GM19463 (cell line): ENCODE results near the gene MFSD2A.
A peak's percentile ranks its signal among the peaks of the same experiment; 100 is the strongest.
"Not testable (repeated sequence)": the region's sequence is repeated elsewhere in the genome, so short reads cannot be mapped to it uniquely, and the experiment has no call there.

Experiments used
- ATAC-seq: cut with Tn5 transposase; IDR thresholded peaks from one replicate; pipeline ENCODE4 v1.9.1; 2021; ENCODE audit warnings: mild to moderate bottlenecking, moderate library complexity; ENCODE audit not compliant: unreplicated experiment

MFSD2A gene

DNA sequence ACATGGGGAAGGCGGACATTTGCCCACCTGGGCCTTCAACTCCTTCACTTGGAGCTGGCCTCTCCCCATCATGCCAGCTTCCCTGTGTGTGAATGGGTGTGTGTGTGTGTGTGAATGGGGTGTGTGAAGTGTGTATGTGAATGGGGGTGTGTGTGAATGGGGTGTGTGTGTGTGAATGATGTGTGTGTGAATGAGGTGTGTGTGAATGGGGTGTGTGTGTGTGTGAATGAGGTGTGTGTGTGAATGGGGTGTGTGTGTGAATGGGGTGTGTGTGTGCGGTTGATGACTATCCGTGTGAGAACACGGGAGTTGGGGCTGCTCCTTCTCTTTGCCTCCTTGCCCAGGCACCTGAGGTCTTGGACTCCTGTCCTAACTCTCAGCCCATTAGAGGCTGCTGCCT, 9.6 kb downstream of the MFSD2A start:
- no peak for ATAC-seq

DNA sequence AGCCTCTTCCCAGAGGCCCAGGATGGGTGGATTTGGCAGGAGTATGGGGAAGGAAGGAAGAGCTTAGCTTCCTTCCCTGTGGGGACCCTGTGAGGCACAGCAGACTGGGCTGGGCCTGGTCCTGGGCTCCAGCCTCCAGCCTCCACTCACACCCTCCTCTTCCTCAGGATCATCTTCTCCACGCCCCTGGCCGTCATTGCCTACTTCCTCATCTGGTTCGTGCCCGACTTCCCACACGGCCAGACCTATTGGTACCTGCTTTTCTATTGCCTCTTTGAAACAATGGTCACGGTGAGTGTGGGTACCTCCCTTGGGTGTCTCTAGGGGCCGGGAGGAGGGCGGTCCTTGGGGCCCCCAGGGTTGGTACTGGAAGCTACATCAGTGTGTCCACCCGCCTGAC, 10.1 kb downstream of the MFSD2A start:
- no peak for ATAC-seq

DNA sequence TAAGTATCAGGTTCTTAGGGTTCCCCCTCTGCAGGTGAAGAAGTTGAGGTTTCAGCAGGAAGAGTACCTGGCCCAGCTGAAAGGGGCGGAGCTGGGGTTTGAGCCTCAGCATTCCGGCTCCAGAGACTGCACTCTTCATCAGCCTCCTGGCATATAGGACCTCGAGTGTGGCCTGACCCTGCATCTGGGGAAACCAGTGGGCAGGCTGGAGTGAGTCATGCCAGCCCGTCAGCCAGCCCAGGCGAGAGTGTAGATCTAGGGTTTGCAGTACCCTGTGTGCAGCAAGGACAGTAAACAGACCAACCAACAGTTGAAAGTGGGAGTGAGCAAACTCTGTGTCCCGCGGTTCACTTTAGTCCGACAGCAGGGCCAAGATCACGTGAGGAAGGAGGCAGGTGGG, 14.1 kb downstream of the MFSD2A start:
- no peak for ATAC-seq

DNA sequence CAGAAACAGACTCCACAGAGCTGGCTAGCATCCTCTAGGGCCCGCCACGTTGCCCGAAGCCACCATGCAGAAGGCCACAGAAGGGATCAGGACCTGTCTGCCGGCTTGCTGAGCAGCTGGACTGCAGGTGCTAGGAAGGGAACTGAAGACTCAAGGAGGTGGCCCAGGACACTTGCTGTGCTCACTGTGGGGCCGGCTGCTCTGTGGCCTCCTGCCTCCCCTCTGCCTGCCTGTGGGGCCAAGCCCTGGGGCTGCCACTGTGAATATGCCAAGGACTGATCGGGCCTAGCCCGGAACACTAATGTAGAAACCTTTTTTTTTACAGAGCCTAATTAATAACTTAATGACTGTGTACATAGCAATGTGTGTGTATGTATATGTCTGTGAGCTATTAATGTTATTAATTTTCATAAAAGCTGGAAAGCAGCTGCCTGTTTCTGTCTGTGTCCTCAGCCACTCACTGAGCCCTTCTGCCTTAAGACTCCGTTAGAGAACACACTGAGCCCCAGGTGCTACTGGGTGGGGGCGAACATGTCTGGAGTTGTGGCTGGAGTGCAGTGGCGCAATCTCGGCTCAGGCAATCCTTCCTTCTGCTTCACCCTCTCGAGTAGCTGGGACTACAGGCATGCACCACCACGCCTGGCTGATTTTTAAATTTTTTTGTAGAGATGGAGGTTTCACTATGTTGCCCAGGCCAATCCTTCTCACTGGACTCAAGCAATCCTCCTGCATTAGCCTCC, 14.8 kb downstream of the MFSD2A start:
- no peak for ATAC-seq

DNA sequence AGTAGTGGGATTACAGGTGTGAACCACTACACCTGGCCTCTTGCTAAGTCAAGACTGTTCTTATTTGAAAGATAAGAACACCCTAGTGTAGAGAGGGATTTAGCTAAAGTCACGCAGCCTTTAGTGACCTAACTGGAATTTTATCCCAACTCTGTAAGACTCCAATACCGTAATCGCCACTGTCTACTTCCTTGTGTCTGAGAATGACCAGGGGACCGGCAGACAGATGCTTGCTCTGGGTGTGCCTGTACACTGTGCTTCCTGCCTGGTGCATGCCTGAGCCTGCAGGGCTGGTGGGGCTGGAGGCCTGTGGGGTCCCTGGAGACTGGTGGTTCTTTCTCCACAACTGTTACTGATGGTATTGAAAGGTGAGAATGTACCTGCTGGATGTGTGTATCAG, 15.3 kb downstream of the MFSD2A start:
- no peak for ATAC-seq

DNA sequence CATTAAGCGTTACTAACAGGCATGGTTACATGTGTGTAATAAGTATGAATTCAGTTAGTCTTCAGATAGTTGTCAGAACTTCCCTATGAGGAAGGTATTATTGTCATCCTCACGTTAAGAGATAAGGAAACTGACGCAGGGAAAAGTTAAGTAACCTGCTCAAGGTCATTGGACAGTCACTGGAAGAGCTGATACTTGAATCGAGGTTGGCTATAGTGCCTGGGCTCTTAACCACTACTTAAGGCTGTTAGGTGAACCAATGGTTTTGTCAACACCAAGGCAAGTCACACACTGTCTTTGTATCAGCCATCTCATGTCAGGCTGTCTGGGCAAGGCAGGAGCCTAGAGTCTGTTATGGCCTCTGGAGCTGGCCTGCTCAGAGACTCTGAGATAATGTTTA, 16.2 kb downstream of the MFSD2A start:
- ATAC-seq = no peak

DNA sequence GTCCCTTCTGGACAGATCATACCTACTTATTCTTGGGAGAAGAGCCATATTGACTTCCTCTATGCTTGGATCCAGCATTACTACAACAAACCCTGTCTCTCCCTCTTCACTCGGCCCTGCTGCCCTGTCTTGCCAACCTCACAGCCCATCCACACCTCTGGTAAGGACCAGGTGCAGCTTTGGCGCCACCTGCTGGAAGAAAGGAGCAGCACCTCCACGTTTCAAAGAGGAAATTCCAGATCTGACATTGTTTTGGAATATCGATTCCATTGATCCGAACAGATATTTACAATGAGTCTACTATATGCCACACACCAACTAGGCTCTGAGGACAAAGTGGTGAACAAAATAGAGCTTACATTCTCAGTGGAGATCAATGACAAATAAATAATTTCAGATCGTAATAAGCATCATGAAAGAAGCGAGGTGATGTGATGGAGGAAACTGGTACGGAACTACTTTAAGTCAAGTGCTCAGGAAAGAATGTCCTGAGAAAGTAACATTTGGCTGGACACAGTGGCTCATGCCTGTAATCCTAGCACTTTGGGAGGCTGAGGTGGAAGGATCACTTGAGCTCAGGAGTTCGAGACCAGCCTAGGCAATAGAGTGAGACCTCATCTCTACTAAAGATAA, 18.7 kb downstream of the MFSD2A start:
- no peak for ATAC-seq

DNA sequence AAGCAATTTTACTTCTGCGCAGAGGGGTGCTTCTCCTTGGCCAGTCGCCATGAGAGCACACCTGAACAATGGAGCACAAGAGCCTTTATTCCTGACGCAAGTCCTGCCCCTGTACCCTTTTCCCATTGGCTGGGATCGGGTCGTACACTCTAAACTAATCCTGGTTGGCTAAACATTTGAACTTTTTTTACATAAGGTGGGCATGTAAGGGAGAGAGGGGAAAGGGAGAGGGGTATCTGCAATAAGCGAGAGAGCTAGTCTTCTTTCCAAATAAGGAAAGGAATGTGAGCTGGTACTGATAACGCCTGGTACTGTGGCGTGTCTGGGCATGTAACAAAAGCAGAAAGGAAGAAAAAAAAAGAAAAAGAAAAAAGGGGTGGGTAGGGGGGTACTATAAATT, 21.8 kb downstream of the MFSD2A start:
- no peak for ATAC-seq

DNA sequence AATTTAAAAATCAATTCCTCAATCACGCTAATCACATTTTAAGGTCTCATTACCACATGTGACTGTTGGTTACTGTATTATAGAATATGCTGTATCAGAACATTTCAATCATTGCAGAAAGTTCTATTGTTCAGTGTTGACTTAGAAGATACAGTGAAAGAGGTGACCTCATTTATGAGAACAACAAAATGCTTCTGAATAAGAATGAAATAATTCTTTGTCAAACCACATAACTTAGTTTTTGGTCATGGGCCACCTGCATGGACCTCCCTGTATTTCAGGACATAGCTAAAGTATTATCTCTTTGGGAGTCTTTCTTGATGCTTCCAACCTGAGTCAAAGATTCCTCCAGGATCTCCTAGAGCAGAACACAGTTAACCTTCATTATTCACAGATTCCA, 22.3 kb downstream of the MFSD2A start:
- ATAC-seq = no peak

DNA sequence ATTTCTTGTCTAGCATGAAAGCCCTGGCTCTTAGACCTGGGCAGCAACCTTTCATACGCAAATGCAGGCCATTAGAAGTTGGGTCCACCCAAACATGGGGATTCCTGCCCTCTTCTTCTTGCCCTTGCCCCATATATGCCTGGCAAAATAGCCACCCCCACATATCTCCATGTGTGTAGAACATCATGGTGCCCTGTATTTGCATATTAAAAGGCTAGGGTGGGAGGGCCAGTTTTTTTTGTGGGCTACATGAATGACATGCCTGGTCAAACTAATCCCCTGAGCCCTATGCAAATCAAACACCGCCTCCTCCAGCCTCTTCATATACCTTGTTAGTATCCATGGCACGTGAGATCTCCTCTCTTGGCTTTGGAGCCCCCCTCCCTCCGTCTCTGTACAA, 24.7 kb downstream of the MFSD2A start:
- no peak for ATAC-seq

DNA sequence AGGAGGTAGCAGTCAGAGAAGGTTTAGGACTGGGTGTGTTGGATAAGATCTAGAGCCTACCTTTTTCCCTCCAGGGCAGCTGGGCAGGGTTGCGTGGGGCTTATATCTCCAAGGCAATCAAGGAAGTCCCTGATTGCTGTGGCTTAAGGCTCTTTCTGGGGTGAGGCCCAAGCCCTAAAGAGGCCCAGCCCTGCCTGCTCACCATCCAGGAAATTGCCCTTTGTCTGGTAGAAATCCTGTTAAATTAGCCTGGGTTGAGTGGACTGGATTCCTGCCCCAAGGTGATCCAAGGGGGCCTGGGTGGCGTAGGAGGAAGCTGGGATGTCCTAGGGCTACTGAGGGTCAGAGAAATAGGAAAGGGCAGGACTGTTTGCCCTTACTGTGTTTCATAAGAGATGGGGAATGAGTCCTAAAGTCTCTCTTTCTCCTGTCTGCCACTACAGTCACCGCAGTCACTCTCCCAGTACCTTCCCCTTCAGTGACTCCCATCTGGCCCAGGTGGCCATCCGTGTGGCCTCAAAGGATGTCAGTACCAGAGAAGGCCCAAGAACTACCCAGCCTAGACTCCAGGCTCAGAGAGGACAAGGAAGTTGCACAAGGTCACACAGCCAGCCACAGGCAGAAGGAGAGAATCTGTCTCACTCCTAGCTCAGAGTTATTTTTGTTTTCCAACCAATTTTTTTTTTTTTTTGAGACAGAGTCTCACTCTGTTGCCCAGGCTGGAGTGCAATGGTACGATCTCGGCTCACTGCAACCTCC, 25.8 kb downstream of the MFSD2A start:
- no peak for ATAC-seq

DNA sequence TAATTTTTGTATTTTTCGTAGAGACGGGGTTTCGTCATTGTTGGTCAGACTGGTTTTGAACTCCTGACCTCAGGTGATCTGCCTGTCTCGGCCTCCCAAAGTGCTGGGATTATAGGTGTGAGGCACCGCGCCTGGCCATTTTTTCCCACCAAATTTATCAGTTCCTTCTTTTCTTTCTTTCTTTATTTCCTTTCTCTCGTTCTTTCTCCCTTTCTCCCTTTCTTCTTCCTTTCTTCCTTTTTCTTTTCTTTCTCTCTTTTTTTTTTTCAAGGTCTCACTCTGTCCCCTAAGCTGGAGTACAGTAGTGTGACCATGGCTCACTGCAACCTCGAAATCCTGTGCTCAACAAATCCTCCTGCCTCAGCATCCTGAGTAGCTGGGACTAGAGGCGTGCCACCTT, 26.4 kb downstream of the MFSD2A start:
- no peak for ATAC-seq

DNA sequence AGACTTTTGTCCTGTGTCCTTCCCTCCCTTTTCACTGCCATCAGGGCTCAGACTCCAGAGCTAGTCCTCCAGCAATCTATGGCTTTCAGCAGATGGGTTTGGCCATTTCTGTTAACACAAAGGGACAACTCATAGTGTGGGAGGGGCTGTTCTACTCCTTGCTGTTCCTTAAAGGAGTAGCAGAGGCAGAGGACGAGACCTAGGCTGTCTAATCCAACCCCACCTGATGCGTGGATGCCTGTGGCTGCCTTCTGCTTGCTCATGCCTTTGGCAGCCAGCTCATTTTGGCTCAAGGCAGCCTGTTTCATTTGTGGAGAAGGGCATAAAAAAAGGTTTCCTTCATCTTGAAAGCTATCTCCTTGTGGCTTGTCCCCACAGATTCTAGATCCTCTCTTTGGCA, 27.0 kb downstream of the MFSD2A start:
- no peak for ATAC-seq

DNA sequence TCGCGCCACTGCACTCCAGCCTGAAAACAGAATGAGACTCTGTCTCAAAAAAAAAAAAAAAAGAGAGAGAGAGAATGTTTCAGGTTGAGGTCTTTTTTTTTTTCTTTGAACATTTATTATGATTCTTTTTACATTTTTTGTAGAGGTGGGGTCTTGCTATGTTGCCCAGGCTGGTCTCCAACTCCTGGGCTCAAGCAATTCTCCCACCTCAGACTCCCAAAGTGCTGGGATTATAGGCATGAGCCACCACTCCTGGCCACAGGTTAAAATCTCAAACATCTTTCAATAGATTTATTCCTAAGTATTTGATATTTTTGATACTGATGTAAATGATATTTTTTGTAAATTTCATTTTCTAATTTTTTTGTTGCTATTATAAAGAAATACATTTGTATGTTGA, 29.5 kb downstream of the MFSD2A start:
- not testable (repeated sequence) for ATAC-seq

DNA sequence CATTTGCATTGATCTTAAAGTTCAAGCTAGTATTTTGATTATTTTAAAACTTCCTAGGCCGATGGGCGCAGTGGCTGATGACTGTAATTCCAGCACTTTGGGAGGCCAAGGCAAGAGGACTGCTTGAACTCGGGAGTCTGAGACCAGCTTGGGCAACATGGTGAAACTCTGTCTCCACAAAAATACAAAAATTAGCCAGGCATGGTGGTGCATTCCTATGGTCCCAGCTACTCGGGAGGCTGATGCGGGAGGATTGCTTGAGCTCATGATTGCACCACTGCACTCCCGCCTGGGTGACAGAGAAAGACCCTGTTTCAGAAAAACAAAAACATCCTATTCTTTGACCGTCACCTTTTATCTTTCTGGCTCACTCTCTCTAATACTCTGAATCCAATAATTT, 30.0 kb downstream of the MFSD2A start:
- ATAC-seq = no peak

DNA sequence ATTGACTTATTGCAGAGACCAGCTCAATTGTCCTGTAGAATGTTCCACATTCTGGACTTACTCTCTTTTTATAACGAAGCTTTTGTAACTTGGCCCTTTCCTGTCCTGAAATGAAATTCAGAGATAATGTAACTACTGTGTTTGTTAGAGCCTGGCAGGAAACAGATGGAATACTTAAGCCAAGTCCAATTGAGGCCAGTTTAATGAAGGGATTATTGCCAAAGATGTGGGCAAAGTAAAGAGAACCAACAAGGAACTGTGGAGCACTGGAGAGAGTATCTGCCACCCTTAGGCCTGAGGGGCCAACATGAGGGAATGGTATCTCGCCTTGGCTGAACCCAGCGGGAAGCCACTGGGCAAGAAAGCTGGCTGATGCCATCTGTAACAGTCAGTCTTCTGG, 32.9 kb downstream of the MFSD2A start:
- no peak for ATAC-seq

DNA sequence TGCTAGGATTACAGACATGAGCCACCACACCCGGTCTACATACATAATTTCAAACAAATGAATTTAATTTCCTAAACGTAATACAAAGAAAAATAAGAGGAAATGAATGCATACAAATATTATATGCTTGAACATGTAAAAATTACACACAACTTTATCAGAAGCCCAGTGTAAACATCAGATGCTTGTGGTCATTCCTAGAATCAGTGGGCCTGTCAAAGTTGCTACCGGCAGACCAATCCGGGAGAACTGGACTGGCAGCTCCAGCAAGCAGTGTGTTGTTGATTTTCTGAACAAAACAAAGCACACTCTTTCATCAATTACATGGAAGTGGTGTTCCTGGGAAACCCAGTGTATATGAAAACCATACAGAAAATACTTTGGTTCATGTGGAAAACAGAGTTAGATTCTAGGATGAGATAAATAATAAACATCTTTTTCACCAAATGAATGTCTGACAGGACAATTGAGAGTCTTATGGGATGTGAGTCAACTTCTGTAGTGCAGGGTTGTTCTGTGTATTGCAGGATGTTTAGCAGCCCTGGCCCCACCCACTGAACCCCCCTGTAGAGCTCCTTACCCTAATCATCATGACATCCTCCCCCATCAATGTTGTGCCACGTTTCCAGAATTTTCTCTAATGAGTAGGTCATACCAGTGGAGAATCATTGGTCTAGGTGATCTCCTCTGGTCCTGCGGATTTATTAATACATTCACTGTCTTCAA, 33.8 kb downstream of the MFSD2A start:
- ATAC-seq = no peak

DNA sequence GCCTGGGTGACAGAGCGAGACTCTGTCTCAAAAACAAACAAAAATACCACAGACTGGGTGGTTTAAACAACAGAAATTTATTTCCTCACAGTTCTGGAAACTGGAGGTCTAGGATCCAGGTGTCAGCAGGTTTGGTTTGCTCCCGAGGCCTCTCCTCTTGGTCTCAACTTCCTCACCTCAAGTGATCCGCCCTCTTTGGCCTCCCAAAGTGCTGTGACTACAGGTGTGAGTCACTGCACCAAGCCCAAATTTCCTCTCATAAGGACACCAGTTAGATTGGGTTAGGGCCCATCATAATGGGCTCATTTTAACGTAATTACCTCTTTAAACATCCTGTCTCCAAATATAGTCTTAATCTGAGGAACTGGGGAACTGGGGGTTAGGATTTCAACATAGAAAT, 35.5 kb downstream of the MFSD2A start:
- no peak for ATAC-seq

DNA sequence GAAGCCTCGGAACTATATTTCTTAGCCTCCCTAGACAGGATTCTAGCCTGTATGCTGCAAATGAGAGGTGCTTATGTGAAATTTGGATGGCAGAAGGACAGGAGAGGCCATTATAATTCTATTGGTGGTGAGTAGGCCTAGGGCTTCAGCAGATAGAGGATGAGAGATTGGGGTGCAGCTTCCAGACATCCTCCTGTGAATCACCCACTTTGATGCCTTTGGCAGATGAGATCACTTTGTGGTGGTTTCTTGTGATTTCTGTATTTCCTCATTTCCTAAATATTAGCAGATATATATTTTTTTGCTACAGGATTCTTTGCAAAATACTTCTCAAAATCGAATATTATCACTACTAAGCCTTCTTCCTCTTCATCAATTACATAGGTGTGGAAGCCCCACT, 37.3 kb downstream of the MFSD2A start:
- ATAC-seq = no peak

DNA sequence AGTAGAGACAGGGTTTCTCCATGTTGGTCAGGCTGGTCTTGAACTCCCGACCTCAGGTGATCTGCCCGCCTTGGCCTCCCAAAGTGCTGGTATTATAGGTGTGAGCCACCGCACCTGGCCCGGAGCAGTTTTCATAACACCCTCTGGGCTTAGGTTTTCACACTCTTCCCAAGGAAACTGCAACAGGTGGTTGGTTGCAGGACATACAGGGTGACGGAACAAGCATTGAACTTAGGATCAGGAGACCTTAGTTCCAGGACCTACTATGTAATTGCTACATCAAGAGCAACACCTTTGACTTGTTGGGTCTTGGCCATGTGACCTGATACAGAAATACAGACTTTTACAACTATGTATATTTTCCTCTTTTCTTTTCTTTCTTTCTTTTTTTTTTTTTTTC, 37.9 kb downstream of the MFSD2A start:
- ATAC-seq = no peak

DNA sequence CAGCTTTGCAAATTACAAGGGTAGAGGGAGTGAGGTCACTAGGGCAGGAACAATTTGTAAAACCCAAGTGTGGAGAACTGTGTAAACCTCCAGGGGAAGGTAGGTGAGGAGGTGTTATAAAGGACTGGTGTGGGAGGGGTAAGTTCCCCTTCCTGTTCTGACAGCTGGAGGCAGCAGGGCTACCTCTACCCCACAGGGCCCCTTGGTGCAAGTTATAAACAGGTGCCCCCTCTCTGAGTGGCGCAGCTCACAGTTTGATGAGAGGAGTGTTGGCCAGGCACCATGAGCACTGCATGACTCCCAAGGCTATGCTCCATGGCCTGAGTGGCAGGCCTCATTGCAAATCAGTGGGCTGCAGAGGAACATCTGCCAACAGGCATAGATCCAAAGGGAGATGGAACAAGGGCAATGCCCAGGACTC, 41.0 kb downstream of the MFSD2A start:
- ATAC-seq = peak; percentile 85
